Measurements from ENCODE around the gene CLEC4F. TPM values are rescaled to one million over a fixed set of nuclear protein-coding genes. Genes with fewer than 3 reads are reported as not detected.

The CLEC4F gene
- total and polyA plus RNA-seq, 2 experiments from 2014 or later = not detected

GRCh38 chr2:70806620-70807019 is 13.8 kb downstream of the CLEC4F start:
- TF ChIP-seq, protein P1, sequence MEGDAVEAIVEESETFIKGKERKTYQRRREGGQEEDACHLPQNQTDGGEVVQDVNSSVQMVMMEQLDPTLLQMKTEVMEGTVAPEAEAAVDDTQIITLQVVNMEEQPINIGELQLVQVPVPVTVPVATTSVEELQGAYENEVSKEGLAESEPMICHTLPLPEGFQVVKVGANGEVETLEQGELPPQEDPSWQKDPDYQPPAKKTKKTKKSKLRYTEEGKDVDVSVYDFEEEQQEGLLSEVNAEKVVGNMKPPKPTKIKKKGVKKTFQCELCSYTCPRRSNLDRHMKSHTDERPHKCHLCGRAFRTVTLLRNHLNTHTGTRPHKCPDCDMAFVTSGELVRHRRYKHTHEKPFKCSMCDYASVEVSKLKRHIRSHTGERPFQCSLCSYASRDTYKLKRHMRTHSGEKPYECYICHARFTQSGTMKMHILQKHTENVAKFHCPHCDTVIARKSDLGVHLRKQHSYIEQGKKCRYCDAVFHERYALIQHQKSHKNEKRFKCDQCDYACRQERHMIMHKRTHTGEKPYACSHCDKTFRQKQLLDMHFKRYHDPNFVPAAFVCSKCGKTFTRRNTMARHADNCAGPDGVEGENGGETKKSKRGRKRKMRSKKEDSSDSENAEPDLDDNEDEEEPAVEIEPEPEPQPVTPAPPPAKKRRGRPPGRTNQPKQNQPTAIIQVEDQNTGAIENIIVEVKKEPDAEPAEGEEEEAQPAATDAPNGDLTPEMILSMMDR (conservative IDR thresholded peaks at IDR 0.05; ENCODE audit: low read depth in 2 of 2) = no peak
- TF ChIP-seq ZNF331 (CRISPR knock-in tag; IDR thresholded peaks at IDR 0.05; ENCODE audit: low read depth) = no peak
- TF ChIP-seq ZNF114 (CRISPR knock-in tag; IDR thresholded peaks at IDR 0.05) = no peak
- no peak for TF ChIP-seq NANOG (IDR thresholded peaks at IDR 0.05; ENCODE audit: borderline replicate concordance)
- no peak for TF ChIP-seq EZH2phosphoT487 (IDR thresholded peaks at IDR 0.05; ENCODE audit: unreplicated experiment)
- TF ChIP-seq JUNB (IDR thresholded peaks at IDR 0.05; ENCODE audit: unreplicated experiment) = no peak
- TF ChIP-seq EZH2 (IDR thresholded peaks at IDR 0.05; ENCODE audit: low read depth, unreplicated experiment) = no peak
- no peak for TF ChIP-seq CREB1 (CRISPR knock-in tag; IDR thresholded peaks at IDR 0.05; ENCODE audit: low read depth)
- TF ChIP-seq, protein P2, sequence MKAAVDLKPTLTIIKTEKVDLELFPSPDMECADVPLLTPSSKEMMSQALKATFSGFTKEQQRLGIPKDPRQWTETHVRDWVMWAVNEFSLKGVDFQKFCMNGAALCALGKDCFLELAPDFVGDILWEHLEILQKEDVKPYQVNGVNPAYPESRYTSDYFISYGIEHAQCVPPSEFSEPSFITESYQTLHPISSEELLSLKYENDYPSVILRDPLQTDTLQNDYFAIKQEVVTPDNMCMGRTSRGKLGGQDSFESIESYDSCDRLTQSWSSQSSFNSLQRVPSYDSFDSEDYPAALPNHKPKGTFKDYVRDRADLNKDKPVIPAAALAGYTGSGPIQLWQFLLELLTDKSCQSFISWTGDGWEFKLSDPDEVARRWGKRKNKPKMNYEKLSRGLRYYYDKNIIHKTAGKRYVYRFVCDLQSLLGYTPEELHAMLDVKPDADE (IDR thresholded peaks at IDR 0.05) = no peak
- no peaks in the 10 kb centered on the region for H3K79me2 ChIP-seq (replicated peaks; ENCODE audit: insufficient read depth)
- Mint-ChIP-seq H3K4me1 (no peaks in the 10 kb centered on the region), H3K27me3 (ENCODE audit: insufficient read depth, low read depth, poor library complexity) (peaks cover 10% of the 10 kb centered on the region), H3K36me3 (ENCODE audit: low read depth) (no peaks in the 10 kb centered on the region), H3K27ac (no peak overlapping the region), H3K9me3 (no peaks in the 10 kb centered on the region), H3K4me3 (no peak overlapping the region)
- H4K20me1 ChIP-seq (replicated peaks; ENCODE audit: insufficient read depth) = no peaks in the 10 kb centered on the region
- ATAC-seq (no peak), DNase-seq (ENCODE audit: low spot score) (no peak)
- H3K4me3 ChIP-seq = no peak overlapping the region
- no peak overlapping the region for H3K27ac ChIP-seq (ENCODE audit: low read depth)
- H3F3A ChIP-seq (replicated peaks; ENCODE audit: low read depth) = no peaks in the 10 kb centered on the region
- H3K4me2 ChIP-seq = no peak overlapping the region
- peaks cover 1% of the 10 kb centered on the region; the same call in 1 of the 2 replicates for H3K27me3 ChIP-seq (ENCODE audit: insufficient read depth)
- no peaks in the 10 kb centered on the region for H3K36me3 ChIP-seq (ENCODE audit: insufficient read depth)
- no peaks in the 10 kb centered on the region for H3K9me2 ChIP-seq (ENCODE audit: insufficient read depth)
- no peaks in the 10 kb centered on the region for H3K4me1 ChIP-seq (ENCODE audit: insufficient read depth)
- no peak overlapping the region for H2AFZ ChIP-seq

DNA sequence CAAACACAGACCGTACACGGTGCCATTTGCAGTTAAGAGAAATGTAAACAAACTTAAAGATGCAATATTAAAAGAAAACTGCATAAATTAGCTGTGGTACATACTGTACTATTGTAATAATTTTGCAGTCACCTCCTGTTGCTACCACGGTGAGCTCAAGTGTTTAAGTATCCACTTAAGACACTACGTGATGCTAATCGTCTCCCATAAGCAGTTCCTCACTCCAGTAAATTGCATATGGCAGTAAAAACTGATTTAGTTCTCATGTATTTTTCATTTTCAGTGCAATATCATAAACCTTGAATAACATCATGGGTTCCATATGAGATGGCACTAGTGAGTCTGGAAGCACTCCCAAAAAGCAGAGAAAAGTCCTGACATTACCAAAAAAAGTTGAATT is 14.4 kb downstream of the CLEC4F start:
- Histone ChIP-seq H3K9me2 (ENCODE audit: insufficient read depth) (no peaks in the 10 kb centered on the region), H3K4me3 (no peak overlapping the region), H3K36me3 (ENCODE audit: insufficient read depth) (no peaks in the 10 kb centered on the region), H3K27me3 (ENCODE audit: insufficient read depth) (peaks cover 7% of the 10 kb centered on the region; the same call in 1 of the 2 replicates), H4K20me1 (replicated peaks; ENCODE audit: insufficient read depth) (no peaks in the 10 kb centered on the region), H3K4me2 (no peak overlapping the region), H3K79me2 (replicated peaks; ENCODE audit: insufficient read depth) (no peaks in the 10 kb centered on the region), H2AFZ (no peak overlapping the region), H3K27ac (ENCODE audit: low read depth) (no peak overlapping the region), H3K4me1 (ENCODE audit: insufficient read depth) (no peaks in the 10 kb centered on the region), H3F3A (replicated peaks; ENCODE audit: low read depth) (no peaks in the 10 kb centered on the region)
- no peak overlapping the region for H3K27ac Mint-ChIP-seq
- H3K4me3 Mint-ChIP-seq = no peak overlapping the region
- H3K9me3 Mint-ChIP-seq = no peaks in the 10 kb centered on the region
- no peaks in the 10 kb centered on the region for H3K36me3 Mint-ChIP-seq (ENCODE audit: low read depth)
- no peak for ATAC-seq
- DNase-seq (ENCODE audit: low spot score) = no peak
- H3K4me1 Mint-ChIP-seq = no peaks in the 10 kb centered on the region
- H3K27me3 Mint-ChIP-seq (ENCODE audit: insufficient read depth, low read depth, poor library complexity) = peaks cover 13% of the 10 kb centered on the region
- TF ChIP-seq EZH2 (IDR thresholded peaks at IDR 0.05; ENCODE audit: low read depth, unreplicated experiment) (no peak), JUNB (IDR thresholded peaks at IDR 0.05; ENCODE audit: unreplicated experiment) (no peak), NANOG (IDR thresholded peaks at IDR 0.05; ENCODE audit: borderline replicate concordance) (no peak), ZNF114 (CRISPR knock-in tag; IDR thresholded peaks at IDR 0.05) (no peak), EZH2phosphoT487 (IDR thresholded peaks at IDR 0.05; ENCODE audit: unreplicated experiment) (no peak), STAT1 (IDR thresholded peaks at IDR 0.05; ENCODE audit: unreplicated experiment) (no peak), CREB1 (CRISPR knock-in tag; IDR thresholded peaks at IDR 0.05; ENCODE audit: low read depth) (no peak)
- TF ChIP-seq, protein P2 (IDR thresholded peaks at IDR 0.05) = no peak
- TF ChIP-seq, protein P1 (conservative IDR thresholded peaks at IDR 0.05; ENCODE audit: low read depth in 2 of 2) = no peak
